Panc1 (cell line): ENCODE results near the gene SNX27. TPM values are rescaled to one million over a fixed set of nuclear protein-coding genes. Genes with fewer than 3 reads are reported as not detected.

Source experiments
- ATAC-seq: fragments of 200-7000 bp; cut with Tn5 transposase; 2 replicates; pipeline ENCODE4 v1.9.1; 2020; ENCODE audit warnings: mild to moderate bottlenecking, moderate library complexity
- BruUV-seq: library from RNA; stranded (reverse); fragments of 400-500 nt; replicated peaks from 2 replicates; lab custom pipeline; 2021; lab: Mats Ljungman, UMichigan
- CTCF ChIA-PET: fragments of 300-600 bp; sonication (Branson Sonifier 250); formaldehyde crosslinking; loops from one replicate; lab custom pipeline; 2022; ENCODE audit warnings: antibody characterized with exemption; lab: Charles Lee
- POLR2A ChIA-PET: fragments of 300-600 bp; sonication (Branson Sonifier 250); formaldehyde crosslinking; loops from one replicate; lab custom pipeline; 2022; ENCODE audit warnings: antibody characterized with exemption; lab: Charles Lee
- DNase-seq: peaks from one replicate; pipeline ENCODE4 v3.0.0-alpha.2; 2010; ENCODE audit warnings: low read depth, low spot score
- H3K27ac ChIP-seq: 2 replicates; pipeline ENCODE4 v1.5.1; 2011; ENCODE audit warnings: mild to moderate bottlenecking, low read length, inconsistent platforms
- H3K27me3 ChIP-seq: fragments of 200-500 bp; sonication (Bioruptor generic); 2 replicates; pipeline ENCODE4 v1.6.0; 2014; ENCODE audit warnings: low read length, inconsistent platforms; ENCODE audit not compliant: control insufficient read depth, insufficient read depth
- H3K36me3 ChIP-seq: fragments of 200-500 bp; sonication (Bioruptor generic); 2 replicates; pipeline ENCODE4 v1.5.1; 2014; ENCODE audit warnings: inconsistent platforms, mild to moderate bottlenecking, low read length, moderate library complexity; ENCODE audit not compliant: control insufficient read depth, insufficient read depth
- H3K4me1 ChIP-seq: 2 replicates; pipeline ENCODE4 v1.5.1; 2011; ENCODE audit warnings: inconsistent platforms, mild to moderate bottlenecking, low read length, moderate library complexity; ENCODE audit not compliant: control insufficient read depth, insufficient read depth
- H3K4me3 ChIP-seq, 2 experiments: 2 replicates each; pipeline ENCODE4 v1.5.1; 2011 to 2012; ENCODE audit warnings: low read depth in 2 of 2, low read length in 2 of 2, mild to moderate bottlenecking in 2 of 2, inconsistent platforms in 1 of 2, moderate library complexity in 1 of 2
- H3K9me3 ChIP-seq: fragments of 200-500 bp; sonication (Bioruptor generic); 2 replicates; pipeline ENCODE4 v1.5.1; 2014; ENCODE audit warnings: low read depth, mild to moderate bottlenecking, inconsistent platforms, low read length, moderate library complexity; ENCODE audit not compliant: control insufficient read depth, insufficient read depth
- CTCF ChIP-seq: fragments of 450-650 bp; IDR thresholded peaks from 2 replicates; pipeline ENCODE4 v1.5.1; 2017; ENCODE audit warnings: mild to moderate bottlenecking
- POLR2AphosphoS5 ChIP-seq: IDR thresholded peaks from 2 replicates; pipeline ENCODE4 v1.6.1; 2012; ENCODE audit warnings: mild to moderate bottlenecking, low read depth, low read length, moderate library complexity
- REST ChIP-seq, 2 experiments: IDR thresholded peaks; 2 replicates each; pipeline ENCODE4 v1.6.1; 2011 to 2012; ENCODE audit warnings: low read depth in 2 of 2, control low read depth in 1 of 2, low read length in 1 of 2, mild to moderate bottlenecking in 1 of 2, moderate library complexity in 1 of 2; ENCODE audit not compliant: insufficient read depth in 1 of 2
- SIN3A ChIP-seq: IDR thresholded peaks from 2 replicates; pipeline ENCODE4 v1.6.1; 2012; ENCODE audit warnings: low read depth, mild to moderate bottlenecking, low read length, moderate library complexity, borderline replicate concordance; ENCODE audit not compliant: insufficient read depth
- TCF7L2 ChIP-seq: IDR thresholded peaks from 2 replicates; pipeline ENCODE4 v1.6.1; 2011; ENCODE audit warnings: mild to moderate bottlenecking, low read depth, low read length, inconsistent platforms
- in situ Hi-C: cut with HindIII; loops from 2 replicates; pipeline ENCODE4 v1.10.0; 2016; ENCODE audit warnings: low sequenced_read_pairs, low pct_unique_long_range_greater_than_20kb
- intact Hi-C: fragments of 100-400 bp; cut with micrococcal nuclease; formaldehyde crosslinking; loops from one replicate; pipeline ENCODE4 v1.10.0; 2022; ENCODE audit not compliant: unreplicated experiment
- total RNA-seq: library from RNA; stranded (reverse); gene quantifications from one replicate; pipeline ENCODE4 v1.2.1, GENCODE V29; 2021; ENCODE audit not compliant: unreplicated experiment

SNX27 gene
- total RNA-seq, 1 experiment from 2014 or later = 58.4 TPM

GRCh38 chr1:151741516-151741915, 129.7 kb downstream of the SNX27 start:
- H3K27ac ChIP-seq = no peak overlapping the region
- TF ChIP-seq CTCF (no peak), SIN3A (no peak), REST (IDR thresholded peaks at IDR 0.05; ENCODE audit: insufficient read depth in 1 of 2, low read depth in 2 of 2, low read length in 1 of 2) (no peak), POLR2AphosphoS5 (no peak), TCF7L2 (no peak)
- CTCF ChIA-PET = interaction anchor here (1.0 kb wide), 1 partner anchor 285 kb away, joined by 3 read pairs; no protein-coding TSS in a partner anchor
- no peak overlapping the region for H3K4me3 ChIP-seq
- H3K9me3 ChIP-seq = no peaks in the 10 kb centered on the region
- intact Hi-C loops (no loop called here), in situ Hi-C loops (no loop called here)
- DNase-seq (no peak), ATAC-seq (no peak)
- POLR2A ChIA-PET = no interaction called here
- H3K27me3 ChIP-seq = peaks cover 6% of the 10 kb centered on the region; the same call in 1 of the 2 replicates
- H3K36me3 ChIP-seq = no peaks in the 10 kb centered on the region
- BruUV-seq = no TSS peak
- H3K4me1 ChIP-seq = no peaks in the 10 kb centered on the region

Other genes starting within 250 kb of the SNX27 start
- gene SELENBP1, start 239.3 kb upstream of the SNX27 start, total RNA-seq = 5.9 TPM
- gene PSMB4, start 212.5 kb upstream of the SNX27 start, total RNA-seq = 412 TPM
- 76.0 TPM for gene POGZ, start 152.6 kb upstream of the SNX27 start, total RNA-seq
- gene CGN, start 100.7 kb upstream of the SNX27 start, total RNA-seq = 10.2 TPM
- 66.4 TPM for gene TUFT1, start 71.7 kb upstream of the SNX27 start, total RNA-seq
- gene CELF3, start 104.8 kb downstream of the SNX27 start, total RNA-seq = not detected
- gene RIIAD1, start 109.5 kb downstream of the SNX27 start, total RNA-seq = not detected
- gene MRPL9, start 151.4 kb downstream of the SNX27 start, total RNA-seq = 98.3 TPM
- 33.6 TPM for gene TDRKH, start 178.4 kb downstream of the SNX27 start, total RNA-seq
- gene LINGO4, start 193.4 kb downstream of the SNX27 start, total RNA-seq = not detected
- not detected for gene RORC, start 219.8 kb downstream of the SNX27 start, total RNA-seq
- 1.2 TPM for gene C2CD4D, start 227.8 kb downstream of the SNX27 start, total RNA-seq
- not detected for gene THEM5, start 241.7 kb downstream of the SNX27 start, total RNA-seq